Renal cortex interstitium (tissue), 11 donors: ENCODE data around the gene CKAP4. TPM values are rescaled to one million over a fixed set of nuclear protein-coding genes. Genes with fewer than 3 reads are reported as not detected.

Experiments
- DNase-seq, 11 donors: peaks; one replicate each; pipeline ENCODE4 v3.0.0-alpha.2; 2013; ENCODE audit warnings: low read depth in 9 of 11, low spot score in 4 of 11; ENCODE audit errors: extremely low read depth in 1 of 11
- polyA plus RNA-seq, 3 donors: library from polyadenylated mRNA; unstranded; fragments of 120-200 nt; gene quantifications; one replicate each; pipeline ENCODE4 v1.2.1, GENCODE V29; 2013; ENCODE audit not compliant: insufficient read length in 3 of 3

CKAP4 gene
- polyA plus RNA-seq, 3 donors, result 108 to 128 (median 109) TPM

DNA sequence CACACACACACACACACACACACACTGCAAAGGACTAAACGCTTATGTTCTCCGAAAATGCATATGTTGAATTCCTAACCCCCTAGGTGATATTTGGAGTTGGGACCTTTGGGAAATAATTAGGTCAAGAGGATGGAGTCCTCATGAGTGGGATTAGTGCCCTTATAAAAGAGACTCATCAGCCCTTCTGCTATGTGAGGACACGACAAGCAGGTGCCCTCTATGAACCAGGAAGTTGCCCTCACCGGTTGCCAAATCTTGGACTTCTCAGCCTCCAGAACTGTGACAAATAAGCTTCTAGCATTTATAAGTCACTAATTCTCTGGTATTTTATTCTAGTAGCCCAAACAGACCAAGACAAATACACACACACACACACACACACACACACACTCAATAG, 34.0 kb upstream of the CKAP4 start:
- DNase-seq, result no peak

- DNase-seq, result no peak
These were observed 33.4 kb upstream of the CKAP4 start for GRCh38 chr12:106281056-106281782.

- no peak for DNase-seq
These were observed 32.3 kb upstream of the CKAP4 start for GRCh38 chr12:106280106-106280505.

DNA sequence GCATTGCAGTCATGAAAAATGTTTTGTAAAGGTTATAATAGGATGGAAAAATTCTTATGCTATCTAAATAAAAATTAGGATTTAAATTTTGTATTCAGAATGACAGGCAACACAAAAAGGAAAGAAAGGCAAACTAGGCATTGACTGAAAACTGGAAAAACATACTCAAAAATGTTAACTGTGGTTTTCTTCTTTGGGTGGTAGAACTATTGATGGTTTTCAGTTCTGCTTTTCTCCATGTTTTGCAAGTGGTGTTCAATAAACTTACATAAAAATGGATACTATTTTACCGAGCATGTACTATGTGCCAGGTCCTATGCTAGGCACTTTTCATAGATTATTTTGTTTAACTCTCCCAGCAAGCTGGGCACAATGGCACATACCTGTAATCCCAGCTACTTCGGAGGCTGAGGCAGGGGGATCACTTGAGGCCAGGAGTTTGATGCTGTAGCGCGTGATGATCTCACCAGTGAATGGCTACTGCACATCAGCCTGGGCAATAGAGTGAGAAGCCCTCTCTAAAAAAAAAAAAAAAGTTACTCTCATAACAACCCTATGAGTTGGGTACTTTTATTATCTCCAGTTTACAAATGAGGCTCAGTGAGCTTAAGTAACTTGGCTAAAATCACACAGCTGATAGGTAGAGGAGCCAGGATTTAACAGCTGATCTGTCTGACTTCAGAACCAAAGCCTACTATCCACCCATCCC, 28.4 kb upstream of the CKAP4 start:
- DNase-seq, result no peak

GRCh38 chr12:106275458-106275857, 27.6 kb upstream of the CKAP4 start:
- no peak for DNase-seq

DNA sequence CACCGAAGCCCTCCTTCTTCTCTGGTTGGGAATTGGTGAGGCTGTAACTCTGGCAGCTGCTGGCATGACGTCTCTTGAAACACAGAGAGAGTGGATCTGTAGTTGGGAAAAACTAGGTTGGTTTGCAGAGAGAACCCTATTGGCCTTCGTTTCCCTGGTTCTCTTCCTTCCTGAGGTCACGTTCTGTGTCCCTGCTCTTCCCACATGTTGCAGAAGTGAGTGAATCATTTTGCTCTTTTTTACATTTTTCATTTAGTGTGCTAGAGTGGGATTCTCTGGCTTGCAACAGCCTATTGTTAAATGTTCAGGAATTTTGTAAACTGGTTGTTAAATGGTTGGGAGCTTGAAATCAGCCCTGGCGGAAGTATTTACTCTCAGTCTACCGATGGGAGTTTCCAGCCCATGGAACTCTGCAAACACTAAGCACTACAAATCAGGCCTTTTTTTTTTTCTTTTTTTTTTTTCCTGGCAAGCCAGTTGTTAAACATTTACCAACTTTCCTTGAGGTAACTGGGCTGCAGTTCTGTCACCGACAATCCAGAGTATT, 26.8 kb upstream of the CKAP4 start:
- DNase-seq, result peak in 5 of 11 donors; percentile 12 to 37 (median 26)

DNA sequence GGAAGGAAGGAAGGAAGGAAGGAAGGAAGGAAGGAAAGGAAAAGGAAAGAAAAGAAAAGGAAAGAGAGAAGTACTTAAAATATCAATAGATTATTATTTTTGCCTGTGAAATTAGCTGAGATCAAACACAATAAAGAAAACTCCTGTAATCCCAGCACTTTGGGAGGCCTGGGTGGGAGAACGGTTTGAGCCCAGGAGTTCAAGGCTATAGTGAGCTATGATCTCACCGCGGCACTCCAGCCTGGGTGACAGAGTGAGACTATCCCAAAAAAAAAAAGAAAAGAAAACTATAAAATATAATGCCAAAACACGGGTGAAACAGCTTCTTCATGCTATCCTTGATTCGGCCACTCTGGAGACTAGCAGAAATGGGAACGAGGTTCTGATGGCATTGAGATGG, 26.2 kb upstream of the CKAP4 start:
- no peak for DNase-seq

DNA sequence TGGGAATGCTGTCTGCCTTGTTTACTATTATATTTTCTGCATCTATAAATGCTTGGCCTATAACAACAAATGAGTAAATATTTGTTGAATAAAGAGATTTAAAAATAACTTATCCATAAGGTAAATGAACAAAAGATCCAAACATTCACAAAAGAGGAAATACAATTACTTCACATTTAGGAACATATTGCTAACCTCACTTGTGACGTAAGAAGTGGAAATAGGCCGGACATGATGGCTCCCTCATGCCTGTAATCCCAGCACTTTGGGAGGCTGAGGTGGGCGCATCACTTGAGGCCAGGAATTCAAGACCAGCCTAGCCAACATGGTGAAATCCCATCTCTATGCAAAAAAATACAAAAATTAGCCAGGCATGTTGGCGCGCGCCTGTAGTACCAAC, 25.7 kb upstream of the CKAP4 start:
- no peak for DNase-seq

- no peak for DNase-seq
These were observed 24.0 kb upstream of the CKAP4 start for GRCh38 chr12:106271575-106272505.

- DNase-seq, result no peak
These were observed 21.4 kb upstream of the CKAP4 start for GRCh38 chr12:106269150-106269771.

- DNase-seq, result no peak
These were observed 19.7 kb upstream of the CKAP4 start for GRCh38 chr12:106267535-106267934.

DNA sequence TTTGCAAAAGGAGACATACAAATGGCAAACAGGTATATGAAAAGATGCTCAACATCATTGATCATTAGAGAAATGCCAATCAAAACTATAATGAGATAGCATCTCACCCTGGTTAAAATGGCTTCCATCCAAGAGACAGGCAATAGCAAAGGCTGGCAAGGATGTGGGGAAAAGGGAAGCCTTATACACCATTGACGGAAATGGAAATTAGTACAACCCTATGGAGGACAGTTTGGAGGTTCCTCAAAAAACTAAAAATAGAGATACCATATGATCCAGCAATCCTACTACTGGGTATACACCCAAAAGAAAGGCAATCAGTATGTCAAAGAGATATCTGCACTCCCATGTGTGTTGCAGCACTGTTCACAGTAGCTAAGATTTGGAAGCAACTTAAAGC, 17.3 kb upstream of the CKAP4 start:
- no peak for DNase-seq

GRCh38 chr12:106258935-106259334, 11.1 kb upstream of the CKAP4 start:
- DNase-seq, result no peak

DNA sequence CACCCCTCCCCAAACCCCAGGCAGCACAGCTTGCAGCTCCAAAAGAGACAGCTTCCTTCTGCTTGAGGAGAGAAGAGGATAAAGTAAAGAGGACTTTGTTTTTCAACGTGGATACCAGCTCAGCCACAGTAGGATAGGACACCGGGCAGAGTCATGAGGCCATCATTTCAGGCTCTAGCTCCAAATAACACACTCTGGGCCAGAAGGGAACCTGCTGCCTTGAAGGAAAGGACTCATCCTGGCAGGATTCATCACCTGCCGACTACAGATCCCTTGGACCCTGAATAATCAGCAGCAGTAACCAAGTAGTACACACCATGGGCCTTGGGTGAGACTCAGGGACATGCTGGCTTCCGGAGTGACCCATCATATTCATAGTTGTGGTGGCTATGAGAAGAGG, 10.4 kb upstream of the CKAP4 start:
- DNase-seq, result no peak

- no peak for DNase-seq
These were observed 8.7 kb upstream of the CKAP4 start for GRCh38 chr12:106256524-106256923.

- DNase-seq, result no peak
These were observed 8.1 kb upstream of the CKAP4 start for GRCh38 chr12:106255952-106256351.

- DNase-seq, result no peak
These were observed 7.7 kb upstream of the CKAP4 start for GRCh38 chr12:106255493-106255892.

- DNase-seq, result no peak
These were observed 6.9 kb upstream of the CKAP4 start for GRCh38 chr12:106254724-106255123.
